ENCODE data around the gene MICAL3.

DNA sequence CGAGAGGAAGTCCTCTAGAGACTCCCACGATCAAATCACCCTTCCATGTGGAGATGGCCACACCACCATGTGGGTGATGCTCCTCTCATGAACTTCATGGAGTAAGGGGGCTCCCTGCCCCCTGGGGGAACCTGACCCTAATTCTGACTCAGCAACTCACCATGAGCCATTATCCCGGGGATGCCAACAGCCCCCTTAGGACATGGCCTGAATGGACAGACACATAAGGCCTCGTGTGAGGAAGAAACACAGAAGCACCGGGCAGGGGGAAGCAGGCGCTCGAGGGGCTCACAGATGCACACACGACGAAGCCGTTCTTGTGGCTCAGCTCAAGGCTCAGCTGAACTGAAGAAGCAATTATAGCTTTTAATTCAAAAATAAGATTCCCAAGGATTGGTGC is 150.6 kb downstream of the MICAL3 start:
- TF ChIP-seq EZH2 (IDR thresholded peaks at IDR 0.05; ENCODE audit: insufficient read depth, poor library complexity, severe bottlenecking) = no peak
- no peak for TF ChIP-seq EZH2phosphoT487 (IDR thresholded peaks at IDR 0.05; ENCODE audit: insufficient read depth, low read depth)

All from GM23248 (cell line).